Measurements from ENCODE around the gene STAT1. TPM values are rescaled to one million over a fixed set of nuclear protein-coding genes. Genes with fewer than 3 reads are reported as not detected.

Gene STAT1
- total and polyA plus RNA-seq, 5 donors, result 19.4 to 73.2 (median 60.4) TPM

- intact Hi-C loops (cut with DNase I), result loop anchor here in 1 of 4 donors (5.0 kb wide), 1 partner anchor 37 kb away; no protein-coding TSS in a partner anchor
- Histone ChIP-seq H3K27ac (ENCODE audit: low read length) (no peak overlapping the region), H3K4me1 (ENCODE audit: control insufficient read depth, insufficient read depth, low read length) (no peaks in the 10 kb centered on the region), H3K9me3 (ENCODE audit: control insufficient read depth, low read length) (no peaks in the 10 kb centered on the region), H3K27me3 (ENCODE audit: control insufficient read depth, insufficient read depth) (no peaks in the 10 kb centered on the region), H3K4me3 (ENCODE audit: low read length) (no peak overlapping the region)
- ATAC-seq (no peak), DNase-seq (no peak)
Measured at GRCh38 chr2:190935054-190935453, 78.9 kb downstream of the STAT1 start.

GRCh38 chr2:190933361-190933760 is 80.6 kb downstream of the STAT1 start:
- no peaks in the 10 kb centered on the region for H3K9me3 ChIP-seq (ENCODE audit: control insufficient read depth, low read length)
- no peak overlapping the region for H3K27ac ChIP-seq (ENCODE audit: low read length)
- no peaks in the 10 kb centered on the region for H3K4me1 ChIP-seq (ENCODE audit: control insufficient read depth, insufficient read depth, low read length)
- intact Hi-C loops (cut with DNase I), result no loop called here
- no peaks in the 10 kb centered on the region for H3K27me3 ChIP-seq (ENCODE audit: control insufficient read depth, insufficient read depth)
- H3K4me3 ChIP-seq (ENCODE audit: low read length), result no peak overlapping the region
- no peak for DNase-seq
- ATAC-seq, result no peak

DNA sequence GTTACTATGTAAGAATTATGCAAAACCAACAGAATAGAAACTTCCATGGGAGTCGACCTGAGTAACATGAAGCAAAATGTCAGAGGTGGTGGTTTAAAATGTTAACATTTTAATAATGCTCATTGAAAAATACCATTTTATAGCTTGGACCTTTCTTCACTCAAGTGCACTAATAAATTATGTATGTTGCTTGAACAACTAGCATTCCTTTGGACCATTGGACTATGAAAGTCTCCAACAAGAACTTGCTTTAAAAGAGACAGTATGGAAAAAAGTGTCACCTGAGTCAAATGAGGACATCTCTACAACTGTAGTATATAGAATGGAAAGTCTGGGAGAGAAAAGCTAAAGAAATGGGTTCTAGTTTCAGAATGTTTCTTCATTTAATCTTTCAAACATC is 81.5 kb downstream of the STAT1 start:
- Histone ChIP-seq H3K4me3 (ENCODE audit: low read length) (no peak overlapping the region), H3K27me3 (ENCODE audit: control insufficient read depth, insufficient read depth) (no peaks in the 10 kb centered on the region), H3K9me3 (ENCODE audit: control insufficient read depth, low read length) (no peaks in the 10 kb centered on the region), H3K4me1 (ENCODE audit: control insufficient read depth, insufficient read depth, low read length) (no peaks in the 10 kb centered on the region), H3K27ac (ENCODE audit: low read length) (no peak overlapping the region)
- intact Hi-C loops (cut with DNase I), result no loop called here
- ATAC-seq, result no peak
- no peak for DNase-seq
- 90% methylated on average over 1 of the region's 1 CpG for WGBS

DNA sequence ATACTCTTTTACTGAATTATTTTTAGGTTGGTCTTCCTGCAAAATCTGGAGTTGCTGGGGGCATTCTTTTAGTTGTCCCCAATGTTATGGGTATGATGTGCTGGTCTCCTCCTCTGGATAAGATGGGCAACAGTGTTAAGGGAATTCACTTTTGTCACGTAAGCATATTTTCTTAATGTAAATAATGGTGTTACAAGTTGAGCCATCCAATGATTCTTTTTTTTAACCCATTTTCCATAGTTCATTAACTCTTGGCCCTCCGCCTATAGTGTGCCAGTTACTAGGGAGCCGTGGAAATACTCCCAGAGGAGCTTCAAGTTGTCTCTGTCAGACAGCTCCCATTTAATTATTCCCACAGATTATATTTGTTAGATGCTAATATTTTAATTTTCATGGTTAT is 83.6 kb downstream of the STAT1 start:
- WGBS, result 95% methylated on average over 3 of the region's 3 CpGs
- no peak for ATAC-seq

DNA sequence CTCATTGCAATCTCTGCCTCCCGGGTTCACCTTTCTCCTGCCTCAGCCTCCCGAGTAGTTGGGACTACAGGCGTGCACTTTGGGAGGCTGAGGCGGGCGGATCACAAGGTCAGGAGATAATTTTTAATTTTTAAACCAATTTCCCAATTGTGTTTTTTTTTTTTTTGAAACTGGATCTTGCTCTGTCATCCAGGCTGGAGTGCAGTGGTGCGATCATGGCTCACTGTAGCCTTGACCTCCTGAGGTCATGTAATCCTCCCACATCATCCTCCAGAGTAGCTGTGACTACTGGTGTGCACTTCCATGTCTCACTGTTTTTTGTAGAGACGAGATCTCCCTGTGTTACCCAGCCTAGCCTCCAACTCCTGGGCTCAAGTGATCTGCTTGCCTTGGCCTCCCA is 84.1 kb downstream of the STAT1 start:
- Histone ChIP-seq H3K27ac (ENCODE audit: low read length) (no peak overlapping the region), H3K27me3 (ENCODE audit: control insufficient read depth, insufficient read depth) (no peaks in the 10 kb centered on the region), H3K9me3 (ENCODE audit: control insufficient read depth, low read length) (no peaks in the 10 kb centered on the region), H3K4me3 (ENCODE audit: low read length) (no peak overlapping the region), H3K4me1 (ENCODE audit: control insufficient read depth, insufficient read depth, low read length) (no peaks in the 10 kb centered on the region)
- ATAC-seq (peak in 1 of 2 donors; percentile 16), DNase-seq (no peak)
- intact Hi-C loops (cut with DNase I), result no loop called here
- WGBS, result 94% methylated on average over 7 of the region's 7 CpGs

More for the DNA sequence above, 83.6 kb downstream of the STAT1 start:
- Histone ChIP-seq H3K9me3 (ENCODE audit: control insufficient read depth, low read length) (no peaks in the 10 kb centered on the region), H3K4me1 (ENCODE audit: control insufficient read depth, insufficient read depth, low read length) (no peaks in the 10 kb centered on the region), H3K4me3 (ENCODE audit: low read length) (no peak overlapping the region), H3K27ac (ENCODE audit: low read length) (no peak overlapping the region), H3K27me3 (ENCODE audit: control insufficient read depth, insufficient read depth) (no peaks in the 10 kb centered on the region)
- intact Hi-C loops (cut with DNase I), result no loop called here
- no peak for DNase-seq

DNA sequence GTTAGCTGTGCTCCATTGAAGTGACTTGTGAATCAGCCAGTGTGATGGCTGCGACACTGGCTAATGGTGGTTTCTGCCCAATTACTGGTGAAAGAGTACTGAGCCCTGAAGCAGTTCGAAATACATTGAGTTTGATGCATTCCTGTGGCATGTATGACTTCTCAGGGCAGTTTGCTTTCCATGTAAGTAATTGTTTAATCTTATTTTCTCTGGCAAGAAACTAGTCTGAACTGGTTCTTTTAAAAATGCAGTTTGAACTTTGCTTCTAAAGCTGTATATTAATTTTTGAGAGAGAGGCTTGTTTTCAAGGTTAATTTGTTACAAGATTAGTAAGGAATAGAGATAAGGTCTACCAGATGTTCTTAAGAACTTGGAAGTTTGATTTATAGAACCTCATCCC is 86.7 kb downstream of the STAT1 start:
- intact Hi-C loops (cut with DNase I), result no loop called here
- Histone ChIP-seq H3K27me3 (ENCODE audit: control insufficient read depth, insufficient read depth) (no peaks in the 10 kb centered on the region), H3K4me1 (ENCODE audit: control insufficient read depth, insufficient read depth, low read length) (no peaks in the 10 kb centered on the region), H3K27ac (ENCODE audit: low read length) (no peak overlapping the region), H3K9me3 (ENCODE audit: control insufficient read depth, low read length) (no peaks in the 10 kb centered on the region), H3K4me3 (ENCODE audit: low read length) (no peak overlapping the region)
- 68% methylated on average over 2 of the region's 2 CpGs for WGBS
- DNase-seq (no peak), ATAC-seq (no peak)

DNA sequence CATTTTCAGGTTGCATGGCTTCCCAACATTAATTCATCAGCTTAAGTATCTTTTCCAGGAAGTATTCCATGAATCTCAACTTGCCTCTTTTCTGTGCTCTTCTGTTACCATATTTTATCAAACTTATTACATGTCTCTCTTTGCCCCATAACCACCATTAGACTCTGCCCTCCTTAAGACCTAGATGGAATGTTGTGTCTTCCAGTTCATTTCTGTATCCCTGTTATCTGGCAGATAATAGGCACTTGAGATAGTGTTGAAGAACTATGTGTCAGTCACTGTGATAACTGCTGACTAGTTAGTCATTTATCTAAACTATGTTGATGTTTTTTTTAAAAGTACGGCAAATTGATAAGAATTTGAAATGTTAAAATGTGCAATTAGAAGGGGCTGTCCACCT is 91.6 kb downstream of the STAT1 start:
- no peak overlapping the region for H3K4me3 ChIP-seq (ENCODE audit: low read length)
- intact Hi-C loops (cut with DNase I), result no loop called here
- 45% methylated on average over 1 of the region's 1 CpG for WGBS
- no peak for DNase-seq
- no peaks in the 10 kb centered on the region for H3K4me1 ChIP-seq (ENCODE audit: control insufficient read depth, insufficient read depth, low read length)
- ATAC-seq, result no peak
- H3K27me3 ChIP-seq (ENCODE audit: control insufficient read depth, insufficient read depth), result no peaks in the 10 kb centered on the region
- no peak overlapping the region for H3K27ac ChIP-seq (ENCODE audit: low read length)
- H3K9me3 ChIP-seq (ENCODE audit: control insufficient read depth, low read length), result no peaks in the 10 kb centered on the region

DNA sequence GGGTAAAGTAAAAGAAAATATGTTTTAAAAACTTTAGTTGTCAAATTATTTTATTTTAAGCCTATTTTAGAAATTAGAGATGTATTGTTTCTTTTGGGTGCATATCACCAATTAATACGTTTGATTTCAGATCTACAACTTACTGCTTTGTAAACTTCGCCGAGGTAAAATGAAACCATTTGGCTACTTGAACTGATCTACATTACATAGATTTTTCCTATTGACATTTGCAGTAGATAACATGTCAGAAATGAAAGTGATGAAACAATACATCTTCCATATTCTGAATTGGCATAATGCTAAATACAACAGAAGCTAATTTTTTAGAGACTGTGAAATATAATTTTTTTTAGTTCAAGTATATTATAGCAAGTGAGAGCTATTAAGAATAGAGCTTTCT is 93.9 kb downstream of the STAT1 start:
- no peak overlapping the region for H3K4me3 ChIP-seq (ENCODE audit: low read length)
- H3K9me3 ChIP-seq (ENCODE audit: control insufficient read depth, low read length), result no peaks in the 10 kb centered on the region
- intact Hi-C loops (cut with DNase I), result no loop called here
- H3K27ac ChIP-seq (ENCODE audit: low read length), result no peak overlapping the region
- ATAC-seq (no peak), DNase-seq (no peak)
- no peaks in the 10 kb centered on the region for H3K27me3 ChIP-seq (ENCODE audit: control insufficient read depth, insufficient read depth)
- H3K4me1 ChIP-seq (ENCODE audit: control insufficient read depth, insufficient read depth, low read length), result no peaks in the 10 kb centered on the region
- 79% methylated on average over 3 of the region's 3 CpGs for WGBS

Other genes starting within 250 kb of the STAT1 start
- 100 to 1,000 TPM in 1 of 4 donors, 10 to 100 TPM in 3; 79.8 to 106 (median 91.5) TPM for gene GLS, start 133.3 kb downstream of the STAT1 start, total RNA-seq
- gene GLS, start 133.3 kb downstream of the STAT1 start, polyA plus RNA-seq, result 33.4 TPM
- gene STAT4, start 136.8 kb upstream of the STAT1 start, total RNA-seq, result 10 to 100 TPM in 3 of 4 donors, 1 to 10 TPM in 1; 7.0 to 27.0 (median 18.2) TPM
- gene STAT4, start 136.8 kb upstream of the STAT1 start, polyA plus RNA-seq, result 13.0 TPM
- gene MYO1B, start 231.2 kb upstream of the STAT1 start, total RNA-seq, result 10 to 100 TPM; 10.3 to 16.3 (median 13.2) TPM
- 6.0 TPM for gene MYO1B, start 231.2 kb upstream of the STAT1 start, polyA plus RNA-seq

Data from right cardiac atrium (tissue), 5 donors.